Thyroid gland (tissue), 4 donors: ENCODE results near the gene CTXND1. TPM values are rescaled to one million over a fixed set of nuclear protein-coding genes. Genes with fewer than 3 reads are reported as not detected.
"Not testable (repeated sequence)": the region's sequence is repeated elsewhere in the genome, so short reads cannot be mapped to it uniquely, and the experiment has no call there.

Experiments
- DNase-seq, 2 donors: peaks; one replicate each; pipeline ENCODE4 v3.0.0-alpha.2; 2019
- H3K27ac ChIP-seq, 3 donors: fragments of 200-600 bp; sonication (generic); 1 replicate in 2 of 3; 2 replicates in 1 of 3; pipeline ENCODE4 v1.5.1; 2016 to 2019; ENCODE audit warnings: mild to moderate bottlenecking in 1 of 3, moderate library complexity in 1 of 3
- H3K27me3 ChIP-seq: fragments of 200-600 bp; sonication (generic); one replicate; pipeline ENCODE4 v1.5.1; 2019
- H3K36me3 ChIP-seq, 2 donors: fragments of 200-600 bp; sonication (generic); one replicate each; pipeline ENCODE4 v1.5.1; 2016 to 2019
- H3K4me1 ChIP-seq, 2 donors: fragments of 200-600 bp; sonication (generic); one replicate each; pipeline ENCODE4 v1.5.1; 2017 to 2019
- H3K4me3 ChIP-seq, 3 donors: fragments of 200-600 bp; sonication (generic); replicated peaks in 1 of 3; 1 replicate in 2 of 3; 2 replicates in 1 of 3; pipeline ENCODE4 v1.5.1; 2016; ENCODE audit warnings: mild to moderate bottlenecking in 1 of 3
- H3K9me3 ChIP-seq: fragments of 200-600 bp; sonication (generic); one replicate; pipeline ENCODE4 v1.5.1; 2017
- POLR2A ChIP-seq, 2 donors: fragments of 450-650 bp; IDR thresholded peaks; one replicate each; pipeline ENCODE4 v1.6.1; 2017; ENCODE audit warnings: antibody characterized with exemption in 2 of 2, mild to moderate bottlenecking in 2 of 2, moderate library complexity in 1 of 2
- WGBS, 2 donors: methylation state at CpG; one replicate each; pipeline ENCODE4 v1.1.5; 2017; 5-methylcytosine and 5-hydroxymethylcytosine counted together
- intact Hi-C: fragments of 100-400 bp; cut with DNase I; formaldehyde crosslinking; loops from one replicate; pipeline ENCODE4 v1.15.1; 2023
- total RNA-seq, 4 donors: library from RNA; depleted of rRNA; stranded (reverse); fragments of >200 nt; gene quantifications; one replicate each; pipeline ENCODE4 v1.2.3, GENCODE V29; 2016
- TF ChIP-seq, protein P1 (sequence below), 6 experiments: fragments of 200-600 bp in 3 of 6; fragments of 450-650 bp in 3 of 6; sonication (generic) in 3 of 6; IDR thresholded peaks; one replicate each; pipeline ENCODE4 v1.5.1; 2016 to 2019; ENCODE audit warnings: antibody characterized with exemption in 6 of 6, mild to moderate bottlenecking in 2 of 6, inconsistent platforms in 1 of 6, moderate library complexity in 1 of 6

Gene CTXND1
- total RNA-seq, 4 donors from 2014 or later = 0.13 to 0.27 (median 0.24) TPM; not detected in 1

GRCh38 chr15:80156176-80156720 is 95.8 kb downstream of the CTXND1 start:
- intact Hi-C loops = loop anchor here (5.0 to 10.0 kb wide), 2 partner anchors 99 to 231 kb away; partner anchors contain the start of gene ZFAND6
- Histone ChIP-seq H3K4me3 (no peak overlapping the region), H3K27me3 (no peaks in the 10 kb centered on the region), H3K4me1 (peaks cover 28 to 53% of the 10 kb centered on the region in 2 donors), H3K27ac (peak overlapping the region in 1 of 3 donors; percentile 11), H3K9me3 (no peaks in the 10 kb centered on the region), H3K36me3 (no peaks in the 10 kb centered on the region)
- TF ChIP-seq, protein P1, sequence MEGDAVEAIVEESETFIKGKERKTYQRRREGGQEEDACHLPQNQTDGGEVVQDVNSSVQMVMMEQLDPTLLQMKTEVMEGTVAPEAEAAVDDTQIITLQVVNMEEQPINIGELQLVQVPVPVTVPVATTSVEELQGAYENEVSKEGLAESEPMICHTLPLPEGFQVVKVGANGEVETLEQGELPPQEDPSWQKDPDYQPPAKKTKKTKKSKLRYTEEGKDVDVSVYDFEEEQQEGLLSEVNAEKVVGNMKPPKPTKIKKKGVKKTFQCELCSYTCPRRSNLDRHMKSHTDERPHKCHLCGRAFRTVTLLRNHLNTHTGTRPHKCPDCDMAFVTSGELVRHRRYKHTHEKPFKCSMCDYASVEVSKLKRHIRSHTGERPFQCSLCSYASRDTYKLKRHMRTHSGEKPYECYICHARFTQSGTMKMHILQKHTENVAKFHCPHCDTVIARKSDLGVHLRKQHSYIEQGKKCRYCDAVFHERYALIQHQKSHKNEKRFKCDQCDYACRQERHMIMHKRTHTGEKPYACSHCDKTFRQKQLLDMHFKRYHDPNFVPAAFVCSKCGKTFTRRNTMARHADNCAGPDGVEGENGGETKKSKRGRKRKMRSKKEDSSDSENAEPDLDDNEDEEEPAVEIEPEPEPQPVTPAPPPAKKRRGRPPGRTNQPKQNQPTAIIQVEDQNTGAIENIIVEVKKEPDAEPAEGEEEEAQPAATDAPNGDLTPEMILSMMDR (IDR thresholded peaks at IDR 0.05) = no peak
- no peak for TF ChIP-seq POLR2A (IDR thresholded peaks at IDR 0.05)
- 83 to 93% methylated on average over 8 of the region's 8 CpGs for WGBS, 2 donors
- DNase-seq = no peak

- H3K9me3 ChIP-seq, H3K4me3 ChIP-seq, H3K36me3 ChIP-seq, H3K27me3 ChIP-seq: not testable (repeated sequence)
- peak; percentile 71 to 76 for DNase-seq
- H3K27ac ChIP-seq = peak overlapping the region in 2 of 3 donors; percentile 10 to 11
- peaks cover 30 to 53% of the 10 kb centered on the region in 2 donors for H3K4me1 ChIP-seq
- 64 to 67% methylated on average over 16 of the region's 16 CpGs for WGBS, 2 donors
- intact Hi-C loops = loop anchor here (5.0 to 10.0 kb wide), 2 partner anchors 98 to 231 kb away; partner anchors contain the start of gene ZFAND6
These were observed 96.4 kb downstream of the CTXND1 start for GRCh38 chr15:80155378-80156175.

DNA sequence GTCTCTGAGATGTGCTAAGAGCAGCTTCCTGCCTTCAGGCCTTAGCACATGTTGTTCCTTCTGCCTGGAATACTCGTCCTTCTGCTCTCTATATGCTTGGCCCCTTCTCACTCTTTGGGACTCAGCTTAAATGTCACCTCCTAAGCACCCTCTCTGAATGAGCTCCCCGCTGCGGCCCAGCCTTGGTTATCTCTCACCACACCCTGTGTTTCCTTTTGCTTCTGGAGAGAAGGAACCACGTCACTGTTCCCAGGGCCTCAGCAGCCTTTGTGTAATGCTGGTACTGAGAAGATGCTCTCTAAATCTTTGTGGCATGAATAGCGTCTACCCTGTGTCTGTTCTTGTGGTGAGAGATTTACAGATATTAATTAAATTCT is 97.0 kb downstream of the CTXND1 start:
- no peak overlapping the region for H3K27ac ChIP-seq
- no peak for DNase-seq
- no peak overlapping the region for H3K4me3 ChIP-seq
- H3K4me1 ChIP-seq = peaks cover 26 to 48% of the 10 kb centered on the region in 2 donors
- no peaks in the 10 kb centered on the region for H3K27me3 ChIP-seq
- no peaks in the 10 kb centered on the region for H3K36me3 ChIP-seq
- WGBS, 2 donors = 89 to 92% methylated on average over 5 of the region's 5 CpGs
- intact Hi-C loops = loop anchor here (5.0 to 10.0 kb wide), 2 partner anchors 98 to 230 kb away; partner anchors contain the start of gene ZFAND6
- H3K9me3 ChIP-seq = no peaks in the 10 kb centered on the region
- TF ChIP-seq, protein P1 (IDR thresholded peaks at IDR 0.05) = no peak

GRCh38 chr15:80154336-80154735 is 97.7 kb downstream of the CTXND1 start:
- Histone ChIP-seq H3K9me3 (no peaks in the 10 kb centered on the region), H3K27ac (no peak overlapping the region), H3K4me1 (peaks cover 26 to 42% of the 10 kb centered on the region in 2 donors), H3K4me3 (no peak overlapping the region), H3K27me3 (no peaks in the 10 kb centered on the region), H3K36me3 (no peaks in the 10 kb centered on the region)
- 76 to 78% methylated on average over 5 to 6 of the region's 6 CpGs for WGBS, 2 donors
- DNase-seq = peak; percentile 39 to 50
- intact Hi-C loops = loop anchor here (10.0 kb wide), 1 partner anchor 230 kb away; no protein-coding TSS in a partner anchor
- TF ChIP-seq, protein P1 (IDR thresholded peaks at IDR 0.05) = no peak
- no peak for TF ChIP-seq POLR2A (IDR thresholded peaks at IDR 0.05)

DNA sequence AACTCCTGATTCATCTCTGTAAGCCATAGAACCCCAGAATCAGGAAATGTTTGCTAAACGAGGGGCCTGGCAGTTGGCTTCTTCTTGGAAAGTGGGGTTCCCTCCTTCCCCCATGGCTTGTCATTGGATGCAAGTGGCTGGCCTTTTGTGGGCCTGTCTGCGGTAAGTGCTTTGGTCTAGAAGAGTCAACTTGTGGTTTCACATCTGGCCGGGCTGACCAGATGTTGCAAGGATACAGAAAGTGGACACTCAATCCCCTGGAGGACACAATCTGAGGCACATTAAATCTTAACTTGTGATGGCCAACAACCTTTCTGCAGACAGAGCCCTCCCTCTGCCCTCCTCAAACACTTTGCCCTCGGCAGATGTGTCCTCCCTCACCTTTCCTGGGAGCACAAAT is 98.1 kb downstream of the CTXND1 start:
- Histone ChIP-seq H3K27ac (peak overlapping the region; percentile 37 to 88 (median 78)), H3K36me3 (no peaks in the 10 kb centered on the region), H3K4me3 (no peak overlapping the region), H3K9me3 (no peaks in the 10 kb centered on the region), H3K27me3 (no peaks in the 10 kb centered on the region), H3K4me1 (peaks cover 26 to 42% of the 10 kb centered on the region in 2 donors)
- no peak for TF ChIP-seq POLR2A (IDR thresholded peaks at IDR 0.05)
- TF ChIP-seq, protein P1 (IDR thresholded peaks at IDR 0.05) = no peak
- WGBS, 2 donors = 78 to 82% methylated on average over 4 of the region's 4 CpGs
- no peak for DNase-seq
- intact Hi-C loops = loop anchor here (10.0 kb wide), 1 partner anchor 229 kb away; no protein-coding TSS in a partner anchor
